ENCODE data around the gene IRF2BPL. TPM values are rescaled to one million over a fixed set of nuclear protein-coding genes. Genes with fewer than 3 reads are reported as not detected.

The IRF2BPL gene
- total RNA-seq, 2 experiments from 2014 or later = 70.9 to 71.8 TPM

DNA sequence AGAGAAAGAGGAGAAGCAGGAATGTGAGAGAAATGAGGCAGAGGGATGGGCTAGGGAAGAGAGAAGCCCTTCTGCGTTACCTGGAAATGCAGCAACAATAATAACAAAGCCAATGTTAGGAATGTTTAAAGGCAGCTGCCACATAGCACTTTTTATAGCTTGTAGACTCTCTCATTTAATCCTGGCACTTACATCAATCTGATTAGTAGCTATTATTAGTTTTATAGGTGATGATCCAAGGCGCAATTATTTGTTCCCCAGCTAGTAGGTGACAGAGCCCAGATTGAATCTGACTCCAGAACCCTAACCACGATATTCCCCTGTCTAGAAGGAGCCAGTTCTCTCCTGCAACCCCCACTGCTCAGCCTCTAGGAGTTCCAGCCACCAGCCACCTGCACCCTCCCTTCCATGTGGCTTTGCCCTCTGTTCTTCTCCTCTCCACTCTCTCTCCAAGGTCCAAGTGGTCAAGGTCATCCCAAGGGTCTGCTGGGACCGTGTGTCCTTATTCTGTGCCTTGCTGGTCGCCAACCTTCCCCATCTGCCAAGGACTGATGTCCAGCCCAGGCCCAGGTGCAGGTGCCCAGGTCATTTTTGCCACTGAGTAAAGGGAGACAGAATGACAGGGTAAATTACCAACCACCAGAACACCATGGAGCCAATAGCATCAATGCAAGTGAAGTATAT lies 40.2 kb upstream of the IRF2BPL start:
- no peak for ATAC-seq (ENCODE audit: poor library complexity)
- Histone ChIP-seq H3K9me3 (ENCODE audit: control insufficient read depth in 1 of 2, insufficient read depth in 1 of 2, low read length in 2 of 2) (no peaks in the 10 kb centered on the region), H3K4me3 (ENCODE audit: low read length) (no peak overlapping the region), H3K36me3 (ENCODE audit: insufficient read depth, low read length) (no peaks in the 10 kb centered on the region), H3K27ac (ENCODE audit: low read depth in 1 of 2, low read length in 2 of 2) (no peak overlapping the region), H3K27me3 (ENCODE audit: control insufficient read depth in 1 of 2, insufficient read depth in 2 of 2, low read length in 2 of 2) (no peaks in the 10 kb centered on the region), H3K4me1 (ENCODE audit: insufficient read depth, low read length) (peaks cover 14% of the 10 kb centered on the region)
- Mint-ChIP-seq H3K27me3 (peaks cover 4% of the 10 kb centered on the region), H3K9me3 (no peaks in the 10 kb centered on the region), H3K27ac (no peak overlapping the region), H3K36me3 (ENCODE audit: low read depth) (no peaks in the 10 kb centered on the region), H3K4me3 (no peak overlapping the region), H3K4me1 (ENCODE audit: low read depth) (no peaks in the 10 kb centered on the region)
- DNase-seq = no peak
- intact Hi-C loops (cut with DNase I, micrococcal nuclease) = loop anchor here in 1 of 2 experiments (2.0 kb wide), 1 partner anchor 196 kb away; no protein-coding TSS in a partner anchor
- TF ChIP-seq, protein P1, sequence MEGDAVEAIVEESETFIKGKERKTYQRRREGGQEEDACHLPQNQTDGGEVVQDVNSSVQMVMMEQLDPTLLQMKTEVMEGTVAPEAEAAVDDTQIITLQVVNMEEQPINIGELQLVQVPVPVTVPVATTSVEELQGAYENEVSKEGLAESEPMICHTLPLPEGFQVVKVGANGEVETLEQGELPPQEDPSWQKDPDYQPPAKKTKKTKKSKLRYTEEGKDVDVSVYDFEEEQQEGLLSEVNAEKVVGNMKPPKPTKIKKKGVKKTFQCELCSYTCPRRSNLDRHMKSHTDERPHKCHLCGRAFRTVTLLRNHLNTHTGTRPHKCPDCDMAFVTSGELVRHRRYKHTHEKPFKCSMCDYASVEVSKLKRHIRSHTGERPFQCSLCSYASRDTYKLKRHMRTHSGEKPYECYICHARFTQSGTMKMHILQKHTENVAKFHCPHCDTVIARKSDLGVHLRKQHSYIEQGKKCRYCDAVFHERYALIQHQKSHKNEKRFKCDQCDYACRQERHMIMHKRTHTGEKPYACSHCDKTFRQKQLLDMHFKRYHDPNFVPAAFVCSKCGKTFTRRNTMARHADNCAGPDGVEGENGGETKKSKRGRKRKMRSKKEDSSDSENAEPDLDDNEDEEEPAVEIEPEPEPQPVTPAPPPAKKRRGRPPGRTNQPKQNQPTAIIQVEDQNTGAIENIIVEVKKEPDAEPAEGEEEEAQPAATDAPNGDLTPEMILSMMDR (IDR thresholded peaks at IDR 0.05) = peak; percentile 33
- ChIA-PET CTCF (interaction anchor here (0.7 to 2.8 kb wide), 4 partner anchors 145 to 196 kb away, joined by 3 to 14 read pairs (median 4); no protein-coding TSS in a partner anchor), POLR2A (no interaction called here)

DNA sequence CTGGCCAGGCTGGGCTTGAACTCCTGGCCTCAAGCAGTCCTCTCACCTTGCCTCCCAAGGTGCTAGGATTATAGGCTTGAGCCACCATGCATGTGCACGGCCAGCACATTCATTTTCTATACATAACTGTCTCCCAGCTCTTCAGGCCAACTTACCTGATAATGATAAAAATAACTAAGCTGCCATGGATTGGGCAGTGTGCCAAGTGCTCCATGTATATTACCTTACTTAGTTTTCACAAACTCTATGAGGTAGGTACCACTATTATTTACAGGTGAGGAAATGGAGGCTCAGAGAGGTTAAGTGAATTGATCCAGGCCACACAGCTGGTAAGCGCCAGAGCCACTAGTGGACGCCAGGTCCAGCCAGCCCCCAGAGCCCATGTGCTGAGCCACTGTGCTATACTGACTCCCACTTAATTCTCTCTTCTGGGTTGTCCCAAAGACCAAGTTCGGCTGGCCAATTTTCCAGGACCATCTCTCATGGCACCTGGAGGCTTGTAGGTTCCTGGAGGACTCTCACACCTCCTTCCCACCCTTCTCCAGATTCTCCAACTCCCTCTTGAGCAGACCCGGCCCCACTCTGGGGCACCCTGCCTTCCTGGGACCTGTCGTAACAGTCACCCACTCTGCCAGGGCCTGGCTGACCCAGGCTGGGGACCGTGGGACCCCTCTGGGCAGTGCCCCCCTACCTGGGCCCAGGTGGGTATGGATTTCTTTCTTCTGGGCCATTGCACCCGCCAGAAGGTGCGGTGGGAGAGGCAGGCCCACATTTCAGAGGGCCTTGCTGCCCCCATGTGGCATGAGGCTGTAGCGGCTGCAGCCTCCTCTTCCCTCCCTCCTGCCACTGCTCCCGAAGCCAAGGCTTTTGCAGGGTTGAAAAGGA lies 39.4 kb upstream of the IRF2BPL start:
- TF ChIP-seq, protein P1 (IDR thresholded peaks at IDR 0.05) = peak; percentile 76
- Histone ChIP-seq H3K36me3 (ENCODE audit: insufficient read depth, low read length) (no peaks in the 10 kb centered on the region), H3K4me1 (ENCODE audit: insufficient read depth, low read length) (peaks cover 14% of the 10 kb centered on the region), H3K4me3 (ENCODE audit: low read length) (no peak overlapping the region), H3K27me3 (ENCODE audit: control insufficient read depth in 1 of 2, insufficient read depth in 2 of 2, low read length in 2 of 2) (no peaks in the 10 kb centered on the region), H3K27ac (ENCODE audit: low read depth in 1 of 2, low read length in 2 of 2) (no peak overlapping the region), H3K9me3 (ENCODE audit: control insufficient read depth in 1 of 2, insufficient read depth in 1 of 2, low read length in 2 of 2) (no peaks in the 10 kb centered on the region)
- Mint-ChIP-seq H3K9me3 (no peaks in the 10 kb centered on the region), H3K4me1 (ENCODE audit: low read depth) (no peaks in the 10 kb centered on the region), H3K4me3 (no peak overlapping the region), H3K27me3 (peaks cover 4% of the 10 kb centered on the region), H3K36me3 (ENCODE audit: low read depth) (no peaks in the 10 kb centered on the region), H3K27ac (no peak overlapping the region)
- intact Hi-C loops (cut with DNase I, micrococcal nuclease) = loop anchor here in 1 of 2 experiments (2.0 kb wide), 1 partner anchor 195 kb away; no protein-coding TSS in a partner anchor
- ChIA-PET CTCF (interaction anchor here (0.9 to 2.8 kb wide), 3 partner anchors 155 to 195 kb away, joined by 3 to 14 read pairs (median 4); no protein-coding TSS in a partner anchor), POLR2A (no interaction called here)
- peak; percentile 72 for ATAC-seq (ENCODE audit: poor library complexity)
- DNase-seq = peak; percentile 33 to 77 (median 54)

DNA sequence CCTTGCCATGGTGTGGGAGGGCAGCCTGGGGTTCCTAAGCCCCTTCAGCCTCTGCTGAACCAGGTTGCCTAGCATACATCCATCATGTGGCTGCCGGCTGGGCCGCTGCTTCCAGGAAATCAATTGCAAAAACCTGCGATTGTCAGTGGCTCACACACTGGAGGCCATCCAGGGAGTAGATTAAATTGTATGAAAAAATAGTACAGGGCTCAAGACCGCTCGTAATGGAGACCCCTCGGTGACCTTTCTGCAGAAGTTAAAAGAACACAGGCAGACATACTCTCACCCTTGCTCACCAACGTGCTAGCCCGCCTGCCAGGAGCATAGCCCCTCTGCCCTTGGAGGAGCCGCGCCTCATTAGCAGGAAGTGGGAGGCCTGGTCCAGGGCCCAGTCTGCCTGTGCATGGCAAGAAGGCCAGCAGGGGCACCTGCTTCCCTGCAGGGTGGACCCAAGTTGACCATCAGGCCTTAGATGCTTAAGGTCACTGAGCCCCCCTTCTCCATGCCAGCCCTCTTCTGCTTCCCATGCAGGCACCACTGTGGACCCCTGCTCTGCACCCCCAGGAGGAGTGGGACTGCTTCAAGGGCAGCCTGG lies 38.2 kb upstream of the IRF2BPL start:
- no peak for DNase-seq
- ATAC-seq (ENCODE audit: poor library complexity) = no peak
- POLR2A ChIA-PET = no interaction called here
- H3K27me3 Mint-ChIP-seq = peaks cover 4% of the 10 kb centered on the region
- H3K4me3 ChIP-seq (ENCODE audit: low read length) = no peak overlapping the region
- TF ChIP-seq, protein P1 (IDR thresholded peaks at IDR 0.05) = no peak
- no peak overlapping the region for H3K4me3 Mint-ChIP-seq
- no peaks in the 10 kb centered on the region for H3K36me3 Mint-ChIP-seq (ENCODE audit: low read depth)
- no peaks in the 10 kb centered on the region for H3K27me3 ChIP-seq (ENCODE audit: control insufficient read depth in 1 of 2, insufficient read depth in 2 of 2, low read length in 2 of 2)
- no peak overlapping the region for H3K27ac ChIP-seq (ENCODE audit: low read depth in 1 of 2, low read length in 2 of 2)
- no peaks in the 10 kb centered on the region for H3K36me3 ChIP-seq (ENCODE audit: insufficient read depth, low read length)
- CTCF ChIA-PET = interaction anchor here (2.8 kb wide), 1 partner anchor 154 kb away, joined by 14 read pairs; no protein-coding TSS in a partner anchor
- intact Hi-C loops (cut with DNase I, micrococcal nuclease) = no loop called here
- peaks cover 17% of the 10 kb centered on the region for H3K4me1 ChIP-seq (ENCODE audit: insufficient read depth, low read length)
- no peaks in the 10 kb centered on the region for H3K9me3 ChIP-seq (ENCODE audit: control insufficient read depth in 1 of 2, insufficient read depth in 1 of 2, low read length in 2 of 2)
- no peaks in the 10 kb centered on the region for H3K4me1 Mint-ChIP-seq (ENCODE audit: low read depth)
- no peak overlapping the region for H3K27ac Mint-ChIP-seq
- H3K9me3 Mint-ChIP-seq = no peaks in the 10 kb centered on the region
